Caco-2 (cell line): Measurements from ENCODE around the gene COL26A1. TPM values are rescaled to one million over a fixed set of nuclear protein-coding genes. Genes with fewer than 3 reads are reported as not detected.
A peak's percentile ranks its signal among the peaks of the same experiment; 100 is the strongest.

ENCODE experiments used
- BruUV-seq: library from RNA; stranded (reverse); fragments of 400-500 nt; replicated peaks from 2 replicates; lab custom pipeline; 2021; lab: Mats Ljungman, UMichigan
- CTCF ChIA-PET: fragments of 300-600 bp; sonication (Branson Sonifier 250); formaldehyde crosslinking; loops from one replicate; lab custom pipeline; 2022; ENCODE audit warnings: antibody characterized with exemption; lab: Charles Lee
- POLR2A ChIA-PET: fragments of 300-600 bp; sonication (Branson Sonifier 250); formaldehyde crosslinking; loops from one replicate; lab custom pipeline; 2022; ENCODE audit warnings: antibody characterized with exemption; lab: Charles Lee
- DNase-seq, 2 experiments: peaks; one replicate each; pipeline versions ENCODE4 v3.0.0 to v3.0.0-alpha.2; 2020 to 2022
- H3K27me3 ChIP-seq: replicated peaks from 2 replicates; pipeline ENCODE4 v1.6.0; 2011; ENCODE audit warnings: low read length; ENCODE audit not compliant: control insufficient read depth, insufficient read depth
- H3K36me3 ChIP-seq: 2 replicates; pipeline ENCODE4 v1.5.1; 2011; ENCODE audit warnings: low read length; ENCODE audit not compliant: control insufficient read depth, insufficient read depth
- H3K4me1 ChIP-seq: fragments of 250-450 bp; sonication (Bioruptor Pico); 2 replicates; pipeline ENCODE4 v1.5.1; 2020; ENCODE audit warnings: mild to moderate bottlenecking
- H3K4me3 ChIP-seq: 2 replicates; pipeline ENCODE4 v1.5.1; 2011; ENCODE audit warnings: low read depth, mild to moderate bottlenecking, control low read depth, low read length
- H3K9me3 ChIP-seq: fragments of 250-450 bp; sonication (Bioruptor Pico); 2 replicates; pipeline ENCODE4 v1.5.1; 2020; ENCODE audit warnings: mild to moderate bottlenecking, moderate library complexity
- H3K27ac Mint-ChIP-seq: one replicate; pipeline ENCODE4 v1.8.0; 2022; ENCODE audit warnings: mixed read lengths; ENCODE audit not compliant: unreplicated experiment
- H3K27me3 Mint-ChIP-seq: one replicate; pipeline ENCODE4 v1.8.0; 2022; ENCODE audit warnings: mixed read lengths; ENCODE audit not compliant: insufficient read depth, unreplicated experiment
- H3K36me3 Mint-ChIP-seq: one replicate; pipeline ENCODE4 v1.8.0; 2022; ENCODE audit warnings: mild to moderate bottlenecking, mixed read lengths; ENCODE audit not compliant: insufficient read depth, unreplicated experiment
- H3K4me1 Mint-ChIP-seq: one replicate; pipeline ENCODE4 v1.8.0; 2022; ENCODE audit warnings: low read depth, mixed read lengths; ENCODE audit not compliant: unreplicated experiment
- H3K4me3 Mint-ChIP-seq: one replicate; pipeline ENCODE4 v1.8.0; 2022; ENCODE audit warnings: mild to moderate bottlenecking, moderate library complexity, mixed read lengths; ENCODE audit not compliant: unreplicated experiment
- H3K9me3 Mint-ChIP-seq: one replicate; pipeline ENCODE4 v1.8.0; 2022; ENCODE audit warnings: mixed read lengths; ENCODE audit not compliant: unreplicated experiment
- intact Hi-C: fragments of 100-400 bp; cut with micrococcal nuclease; formaldehyde crosslinking; loops from one replicate; pipeline ENCODE4 v1.10.0; 2022; ENCODE audit not compliant: unreplicated experiment
- total RNA-seq: library from RNA; stranded (reverse); gene quantifications from 2 replicates; pipeline ENCODE4 v1.2.3, GENCODE V29; 2022
- TF ChIP-seq, protein P1 (sequence below), 2 experiments: fragments of 200-600 bp in 1 of 2; IDR thresholded peaks; 1 replicate in 1 of 2; 2 replicates in 1 of 2; pipeline versions ENCODE4 v1.5.1 to v1.8.0; 2011 to 2022; ENCODE audit warnings: antibody characterized with exemption in 1 of 2, control low read depth in 1 of 2, inconsistent platforms in 1 of 2, low read depth in 1 of 2, low read length in 1 of 2, mild to moderate bottlenecking in 1 of 2, moderate library complexity in 1 of 2; ENCODE audit not compliant: insufficient read depth in 1 of 2, severe bottlenecking in 1 of 2, unreplicated experiment in 1 of 2

The COL26A1 gene
- total RNA-seq, 1 experiment from 2014 or later: 23.3 TPM

DNA sequence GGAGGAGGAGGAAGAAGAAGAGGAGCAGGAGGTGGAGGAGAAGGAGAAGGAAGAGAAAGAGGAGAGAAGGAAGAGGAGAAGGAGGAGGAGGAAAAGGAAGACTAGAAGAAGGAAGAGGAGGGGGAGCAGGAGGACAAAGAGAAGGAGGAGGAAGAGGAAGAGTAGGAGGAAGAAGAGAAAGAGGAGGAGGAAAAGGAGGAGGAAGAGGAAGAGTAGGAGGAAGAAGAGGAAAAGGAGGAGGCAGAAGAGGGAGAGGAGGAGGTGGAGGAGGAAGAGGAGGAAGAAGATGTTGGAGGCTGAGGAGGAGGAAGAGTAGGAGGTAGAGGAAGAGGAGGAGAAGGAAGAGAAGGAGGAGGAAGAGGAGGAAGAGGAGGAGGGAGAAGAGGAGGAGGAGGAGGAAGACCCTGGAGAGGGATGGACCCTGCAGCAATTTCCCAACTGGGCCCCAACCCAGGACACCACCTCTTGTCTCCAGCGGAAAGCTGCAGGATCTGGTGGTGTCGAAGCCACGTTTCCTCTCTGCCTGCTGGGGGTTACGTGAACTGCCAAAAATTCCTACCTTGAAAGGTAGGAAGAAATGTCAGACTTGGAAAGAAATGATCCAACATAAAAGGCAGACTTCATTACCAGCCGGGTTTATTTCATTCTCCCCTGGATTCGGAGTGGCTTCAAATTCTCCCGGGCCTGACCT, 38.9 kb downstream of the COL26A1 start:
- Histone ChIP-seq H3K4me3 (no peak overlapping the region), H3K4me1 (peaks cover 13% of the 10 kb centered on the region), H3K9me3 (no peaks in the 10 kb centered on the region), H3K27me3 (no peaks in the 10 kb centered on the region), H3K36me3 (no peaks in the 10 kb centered on the region)
- no peak for DNase-seq
- no TSS peak for BruUV-seq
- H3K36me3 Mint-ChIP-seq: no peaks in the 10 kb centered on the region
- H3K4me3 Mint-ChIP-seq: peak overlapping the region; percentile 2
- no peaks in the 10 kb centered on the region for H3K9me3 Mint-ChIP-seq
- ChIA-PET POLR2A (no interaction called here), CTCF (no interaction called here)
- TF ChIP-seq, protein P1, sequence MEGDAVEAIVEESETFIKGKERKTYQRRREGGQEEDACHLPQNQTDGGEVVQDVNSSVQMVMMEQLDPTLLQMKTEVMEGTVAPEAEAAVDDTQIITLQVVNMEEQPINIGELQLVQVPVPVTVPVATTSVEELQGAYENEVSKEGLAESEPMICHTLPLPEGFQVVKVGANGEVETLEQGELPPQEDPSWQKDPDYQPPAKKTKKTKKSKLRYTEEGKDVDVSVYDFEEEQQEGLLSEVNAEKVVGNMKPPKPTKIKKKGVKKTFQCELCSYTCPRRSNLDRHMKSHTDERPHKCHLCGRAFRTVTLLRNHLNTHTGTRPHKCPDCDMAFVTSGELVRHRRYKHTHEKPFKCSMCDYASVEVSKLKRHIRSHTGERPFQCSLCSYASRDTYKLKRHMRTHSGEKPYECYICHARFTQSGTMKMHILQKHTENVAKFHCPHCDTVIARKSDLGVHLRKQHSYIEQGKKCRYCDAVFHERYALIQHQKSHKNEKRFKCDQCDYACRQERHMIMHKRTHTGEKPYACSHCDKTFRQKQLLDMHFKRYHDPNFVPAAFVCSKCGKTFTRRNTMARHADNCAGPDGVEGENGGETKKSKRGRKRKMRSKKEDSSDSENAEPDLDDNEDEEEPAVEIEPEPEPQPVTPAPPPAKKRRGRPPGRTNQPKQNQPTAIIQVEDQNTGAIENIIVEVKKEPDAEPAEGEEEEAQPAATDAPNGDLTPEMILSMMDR (IDR thresholded peaks at IDR 0.05; ENCODE audit: insufficient read depth in 1 of 2, low read depth in 1 of 2, low read length in 1 of 2, severe bottlenecking in 1 of 2, unreplicated experiment in 1 of 2): no peak
- H3K4me1 Mint-ChIP-seq: peaks cover 21% of the 10 kb centered on the region
- no peaks in the 10 kb centered on the region for H3K27me3 Mint-ChIP-seq
- intact Hi-C loops: no loop called here
- peak overlapping the region; percentile 37 for H3K27ac Mint-ChIP-seq

DNA sequence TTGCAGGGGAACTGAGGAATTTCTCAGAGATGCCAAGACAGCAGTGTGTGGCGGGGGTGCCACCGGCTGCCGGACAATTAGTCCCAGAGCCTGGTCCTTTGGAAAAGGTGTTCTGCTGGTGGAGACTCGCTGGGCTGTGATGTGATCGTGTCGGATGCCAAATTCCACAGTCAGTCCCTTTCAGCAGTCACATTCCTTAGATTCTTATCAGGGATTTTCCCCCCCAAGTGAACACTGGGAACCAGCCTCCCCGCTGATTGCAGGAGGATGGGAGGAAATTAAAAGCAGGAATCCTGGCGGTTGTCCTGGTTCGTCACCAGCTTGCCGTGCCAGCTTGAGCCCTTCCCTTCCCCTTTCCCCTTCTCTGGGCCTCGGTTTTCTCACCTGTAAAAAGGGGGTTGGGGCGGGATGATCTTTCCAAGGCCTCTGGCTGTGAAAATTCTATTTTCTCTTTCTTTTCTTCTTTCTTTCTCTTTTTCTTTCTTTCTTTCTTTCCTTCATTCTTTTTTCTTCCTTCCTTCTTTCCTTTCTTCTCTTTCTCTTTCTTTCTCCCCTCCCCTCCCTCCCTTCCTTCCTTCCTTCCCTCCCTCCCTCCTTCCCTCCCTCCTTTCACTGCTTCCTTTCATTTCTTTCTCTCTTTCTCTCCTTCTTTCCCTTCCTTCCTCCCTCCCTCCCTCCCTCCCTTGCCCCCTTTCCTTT, 39.6 kb downstream of the COL26A1 start:
- Histone ChIP-seq H3K4me3 (no peak overlapping the region), H3K27me3 (no peaks in the 10 kb centered on the region), H3K9me3 (no peaks in the 10 kb centered on the region), H3K4me1 (peaks cover 13% of the 10 kb centered on the region), H3K36me3 (no peaks in the 10 kb centered on the region)
- ChIA-PET POLR2A (no interaction called here), CTCF (interaction anchor here (0.6 kb wide), 1 partner anchor 16 kb away, joined by 3 read pairs; no protein-coding TSS in a partner anchor)
- TF ChIP-seq, protein P1 (IDR thresholded peaks at IDR 0.05; ENCODE audit: insufficient read depth in 1 of 2, low read depth in 1 of 2, low read length in 1 of 2, severe bottlenecking in 1 of 2, unreplicated experiment in 1 of 2): no peak
- no peaks in the 10 kb centered on the region for H3K36me3 Mint-ChIP-seq
- peak overlapping the region; percentile 20 for H3K4me3 Mint-ChIP-seq
- H3K27me3 Mint-ChIP-seq: no peaks in the 10 kb centered on the region
- peak; percentile 57 to 73 for DNase-seq
- intact Hi-C loops: no loop called here
- peaks cover 21% of the 10 kb centered on the region for H3K4me1 Mint-ChIP-seq
- peak overlapping the region; percentile 37 for H3K27ac Mint-ChIP-seq
- peaks cover 4% of the 10 kb centered on the region for H3K9me3 Mint-ChIP-seq
- BruUV-seq: no TSS peak

DNA sequence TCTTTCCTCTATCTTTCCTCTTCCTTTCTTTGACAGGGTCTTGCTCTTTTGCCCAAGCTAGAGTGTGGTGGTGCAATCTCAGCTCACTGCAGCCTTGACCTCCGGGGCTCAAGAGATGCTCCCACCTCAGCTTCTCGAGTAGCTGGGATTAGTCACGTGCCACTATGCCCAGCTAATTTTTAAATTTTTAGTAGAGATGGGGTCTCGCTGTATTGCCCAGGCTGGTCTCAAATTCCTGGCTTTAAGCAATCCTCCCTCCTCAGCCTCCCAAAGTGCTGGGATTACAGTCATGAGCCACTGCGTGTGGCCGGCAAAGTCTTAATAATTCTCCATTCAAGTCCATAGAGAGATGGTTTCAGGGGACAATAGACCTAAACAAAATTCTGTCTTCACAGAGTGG, 40.2 kb downstream of the COL26A1 start:
- BruUV-seq: no TSS peak
- Mint-ChIP-seq H3K27me3 (no peaks in the 10 kb centered on the region), H3K9me3 (peaks cover 10% of the 10 kb centered on the region), H3K4me1 (peaks cover 21% of the 10 kb centered on the region), H3K36me3 (no peaks in the 10 kb centered on the region), H3K4me3 (peak overlapping the region; percentile 20), H3K27ac (peak overlapping the region; percentile 37)
- POLR2A ChIA-PET: no interaction called here
- CTCF ChIA-PET: interaction anchor here (0.6 kb wide), 1 partner anchor 17 kb away, joined by 3 read pairs; no protein-coding TSS in a partner anchor
- no peak for DNase-seq
- no peaks in the 10 kb centered on the region for H3K27me3 ChIP-seq
- peaks cover 13% of the 10 kb centered on the region for H3K4me1 ChIP-seq
- no peaks in the 10 kb centered on the region for H3K36me3 ChIP-seq
- TF ChIP-seq, protein P1 (IDR thresholded peaks at IDR 0.05; ENCODE audit: insufficient read depth in 1 of 2, low read depth in 1 of 2, low read length in 1 of 2, severe bottlenecking in 1 of 2, unreplicated experiment in 1 of 2): no peak
- no peaks in the 10 kb centered on the region for H3K9me3 ChIP-seq
- intact Hi-C loops: no loop called here
- H3K4me3 ChIP-seq: no peak overlapping the region
